Stimulated activated CD4-positive, alpha-beta T cell treated with anti-CD3 and anti-CD28 coated beads, TNF-alpha, amount 100 ng/mL, for 1 hour (primary cell): ENCODE results near the gene VPS35L.
"Not testable (repeated sequence)": the region's sequence is repeated elsewhere in the genome, so short reads cannot be mapped to it uniquely, and the experiment has no call there.

Experiments used
- DNase-seq, 3 donors: peaks; one replicate each; pipeline ENCODE4 v3.0.0-alpha.2; 2020; ENCODE audit warnings: low read depth in 3 of 3, low spot score in 1 of 3

VPS35L gene

GRCh38 chr16:19654147-19654546 lies 98.6 kb downstream of the VPS35L start:
- no peak for DNase-seq

- no peak for DNase-seq
Observed at GRCh38 chr16:19655242-19655777, 99.8 kb downstream of the VPS35L start.

- no peak for DNase-seq
Observed at GRCh38 chr16:19657831-19658230, 102.3 kb downstream of the VPS35L start.

GRCh38 chr16:19659554-19659953 lies 104.1 kb downstream of the VPS35L start:
- DNase-seq: no peak

GRCh38 chr16:19660432-19660831 lies 104.9 kb downstream of the VPS35L start:
- no peak for DNase-seq

GRCh38 chr16:19662351-19662750 lies 106.8 kb downstream of the VPS35L start:
- no peak for DNase-seq

DNA sequence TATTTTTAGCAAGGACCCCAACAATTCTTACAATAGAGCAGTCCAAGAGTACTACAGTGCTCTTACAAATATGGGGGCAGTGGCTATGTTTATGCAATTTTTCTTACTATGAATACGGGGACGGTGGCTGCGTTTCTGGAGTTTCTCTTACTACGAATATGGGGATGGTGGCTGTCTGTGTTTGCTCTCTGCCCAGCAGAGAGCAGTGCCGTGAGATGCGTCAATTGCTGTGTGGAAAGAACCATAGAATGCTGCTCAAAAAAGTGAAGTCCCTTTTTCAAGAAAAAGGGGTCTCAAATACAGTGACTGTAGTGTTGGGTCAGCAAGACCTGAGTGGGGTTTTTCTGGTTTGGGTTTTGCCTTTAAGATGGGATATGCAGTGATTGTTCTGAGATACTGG lies 108.7 kb downstream of the VPS35L start:
- no peak for DNase-seq

- not testable (repeated sequence) for DNase-seq
Observed at GRCh38 chr16:19665313-19665712, 109.8 kb downstream of the VPS35L start.

DNA sequence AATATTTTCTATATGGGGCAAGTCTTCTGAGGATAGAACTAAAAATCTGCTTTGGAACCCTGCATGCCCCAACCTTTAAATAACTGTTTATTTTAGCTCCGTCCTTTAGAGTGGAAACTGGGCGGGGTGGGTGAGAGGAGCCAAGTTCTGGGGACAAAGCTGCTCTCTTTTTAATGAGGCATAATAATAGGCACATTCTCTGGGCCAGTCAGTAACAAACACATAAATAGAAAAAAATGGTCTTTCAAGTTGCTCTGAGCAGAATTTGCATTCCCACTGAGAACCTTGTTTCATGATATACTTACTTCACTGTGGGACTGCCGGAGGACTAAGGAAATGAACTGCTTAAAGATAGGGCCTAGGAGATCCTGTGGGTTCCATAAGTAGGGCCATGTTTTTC lies 111.0 kb downstream of the VPS35L start:
- DNase-seq: no peak

GRCh38 chr16:19672378-19672777 lies 116.9 kb downstream of the VPS35L start:
- DNase-seq: no peak

GRCh38 chr16:19674485-19674884 lies 119.0 kb downstream of the VPS35L start:
- DNase-seq: no peak

- no peak for DNase-seq
Observed at GRCh38 chr16:19677402-19677801, 121.9 kb downstream of the VPS35L start.

GRCh38 chr16:19678804-19679203 lies 123.3 kb downstream of the VPS35L start:
- no peak for DNase-seq

DNA sequence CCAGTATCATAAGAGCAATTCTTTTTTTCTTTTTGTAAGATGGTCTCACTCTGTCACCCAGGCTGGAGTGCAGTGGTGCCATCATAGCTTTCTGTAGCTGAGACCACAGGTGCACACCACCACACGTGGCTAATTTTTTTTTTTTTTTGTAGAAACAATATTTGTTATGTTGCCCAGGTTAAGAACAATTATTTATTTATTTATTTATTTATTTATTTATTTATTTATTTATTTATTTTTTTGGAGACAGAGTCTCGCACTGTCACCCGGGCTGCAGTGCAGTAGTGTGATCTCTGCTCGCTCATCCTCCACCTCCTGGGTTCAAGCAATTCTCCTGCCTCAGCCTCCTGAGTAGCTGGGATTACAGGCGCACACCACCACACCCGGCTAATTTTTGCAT lies 123.8 kb downstream of the VPS35L start:
- not testable (repeated sequence) for DNase-seq

- no peak for DNase-seq
Observed at GRCh38 chr16:19680881-19681340, 125.4 kb downstream of the VPS35L start.

DNA sequence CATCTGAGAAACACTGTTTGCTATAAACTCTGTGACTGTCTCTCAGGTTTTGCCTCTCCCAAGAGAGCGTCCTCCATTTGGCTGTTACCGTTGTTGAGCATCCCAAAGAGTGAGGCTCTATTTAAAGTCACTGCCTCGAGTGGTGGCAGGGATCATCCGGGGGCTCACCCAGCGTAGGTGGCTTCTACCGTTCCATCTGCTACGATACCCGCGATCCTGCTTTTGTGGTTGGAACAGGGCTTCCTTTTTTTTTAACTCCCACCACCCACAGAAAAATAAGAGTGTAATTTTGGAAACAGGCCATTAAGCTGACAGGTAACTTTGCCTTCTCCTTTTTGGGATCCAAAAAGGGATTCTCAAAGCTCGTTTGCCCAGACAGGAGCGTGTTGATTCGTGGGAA lies 126.1 kb downstream of the VPS35L start:
- DNase-seq: no peak

- no peak for DNase-seq
Observed at GRCh38 chr16:19683453-19684236, 128.1 kb downstream of the VPS35L start.

DNA sequence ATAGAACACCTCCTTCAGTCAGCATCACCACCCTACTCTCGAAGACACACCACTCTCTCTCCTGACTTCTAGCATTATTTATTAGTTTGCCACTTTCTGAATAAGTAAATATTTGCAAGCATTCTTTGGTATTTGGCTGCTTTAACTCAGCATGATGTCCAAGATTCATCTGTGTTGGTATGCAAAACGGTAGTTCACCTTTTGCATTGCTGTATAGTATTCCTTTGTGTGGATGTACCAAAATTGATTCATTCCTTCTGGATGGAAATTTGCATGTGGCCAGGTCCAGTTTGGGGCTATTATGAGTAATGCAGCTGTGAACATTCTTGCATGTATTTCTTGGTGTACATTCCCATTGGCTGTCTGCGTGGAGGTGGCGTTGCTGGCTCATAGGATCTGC lies 129.7 kb downstream of the VPS35L start:
- no peak for DNase-seq

- no peak for DNase-seq
Observed at GRCh38 chr16:19687279-19687678, 131.8 kb downstream of the VPS35L start.

GRCh38 chr16:19688396-19689024 lies 133.0 kb downstream of the VPS35L start:
- no peak for DNase-seq

GRCh38 chr16:19689342-19689741 lies 133.8 kb downstream of the VPS35L start:
- no peak for DNase-seq

DNA sequence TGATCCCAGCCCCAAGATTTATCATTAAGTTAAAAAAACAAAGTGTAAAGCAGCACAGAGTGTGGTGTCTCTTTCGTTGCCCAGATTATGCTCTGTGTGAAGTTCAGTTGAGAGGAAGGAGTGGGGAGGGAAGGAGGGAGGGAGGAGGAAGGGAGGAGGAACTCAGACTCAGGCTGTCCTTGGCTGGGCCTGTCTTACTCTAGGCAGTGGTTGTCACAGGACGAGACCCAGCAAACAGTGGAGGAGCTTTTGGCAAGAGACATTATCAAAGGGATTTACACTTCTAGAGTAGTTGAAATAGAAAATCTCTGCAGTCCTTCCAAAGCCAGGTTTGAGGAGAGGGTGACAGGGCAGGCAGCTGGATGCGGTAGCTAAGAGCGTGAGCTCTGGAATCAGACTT lies 134.7 kb downstream of the VPS35L start:
- no peak for DNase-seq
